Gastroesophageal sphincter (tissue), 3 donors: ENCODE results near the gene DPPA4.

Experiments used
- CTCF ChIP-seq, 4 experiments: fragments of 200-600 bp in 2 of 4; fragments of 450-650 bp in 2 of 4; sonication (generic) in 1 of 4; IDR thresholded peaks; one replicate each; pipeline ENCODE4 v1.5.1; 2017 to 2019; ENCODE audit warnings: antibody characterized with exemption in 4 of 4, mild to moderate bottlenecking in 2 of 4, moderate library complexity in 2 of 4
- EP300 ChIP-seq: sonication (generic); formaldehyde crosslinking; IDR thresholded peaks from one replicate; pipeline ENCODE4 v1.6.1; 2017; ENCODE audit warnings: antibody characterized with exemption, mild to moderate bottlenecking
- POLR2A ChIP-seq, 2 donors: fragments of 450-650 bp; IDR thresholded peaks; one replicate each; pipeline ENCODE4 v1.6.1; 2017; ENCODE audit warnings: antibody characterized with exemption in 2 of 2, mild to moderate bottlenecking in 2 of 2, moderate library complexity in 1 of 2
- POLR2AphosphoS5 ChIP-seq: sonication (generic); formaldehyde crosslinking; IDR thresholded peaks from one replicate; pipeline ENCODE4 v1.6.1; 2017; ENCODE audit warnings: antibody characterized with exemption

GRCh38 chr3:109385442-109386318, 48.3 kb upstream of the DPPA4 start:
- no peak for TF ChIP-seq CTCF (IDR thresholded peaks at IDR 0.05)
- no peak for TF ChIP-seq POLR2A (IDR thresholded peaks at IDR 0.05)
- TF ChIP-seq EP300 = no peak
- no peak for TF ChIP-seq POLR2AphosphoS5
